ENCODE data around the gene PYHIN1.

Gene PYHIN1

GRCh38 chr1:158931055-158931737 lies at the start of gene PYHIN1:
PYHIN1 (plus strand) TSS chr1:158931552; CDS start chr1:158936911, 5,359 bp downstream.
- no peak for DNase-seq

GRCh38 chr1:158893654-158894053 lies 37.7 kb upstream of the PYHIN1 start:
- no peak for DNase-seq

GRCh38 chr1:158898722-158899121 lies 32.6 kb upstream of the PYHIN1 start:
- no peak for DNase-seq

GRCh38 chr1:158901623-158902022 lies 29.7 kb upstream of the PYHIN1 start:
- no peak for DNase-seq

GRCh38 chr1:158916085-158916484 lies 15.3 kb upstream of the PYHIN1 start:
- DNase-seq: no peak

GRCh38 chr1:158924677-158925076 lies 6.7 kb upstream of the PYHIN1 start:
- DNase-seq: no peak

GRCh38 chr1:158930504-158930903 lies 848 bp upstream of the PYHIN1 start:
- DNase-seq: no peak

GRCh38 chr1:158932171-158932570 lies 819 bp downstream of the PYHIN1 start:
- no peak for DNase-seq

GRCh38 chr1:158933621-158934020 lies 2.3 kb downstream of the PYHIN1 start:
- no peak for DNase-seq

GRCh38 chr1:158939180-158939579 lies 7.8 kb downstream of the PYHIN1 start:
- no peak for DNase-seq

GRCh38 chr1:158941317-158941716 lies 10.0 kb downstream of the PYHIN1 start:
- DNase-seq: no peak

- no peak for DNase-seq
Measured at GRCh38 chr1:158942490-158942889, 11.1 kb downstream of the PYHIN1 start.

GRCh38 chr1:158943059-158943458 lies 11.7 kb downstream of the PYHIN1 start:
- DNase-seq: no peak

- DNase-seq: no peak
Measured at GRCh38 chr1:158945061-158945460, 13.7 kb downstream of the PYHIN1 start.

GRCh38 chr1:158946785-158947184 lies 15.4 kb downstream of the PYHIN1 start:
- DNase-seq: no peak

GRCh38 chr1:158951956-158952355 lies 20.6 kb downstream of the PYHIN1 start:
- no peak for DNase-seq

GRCh38 chr1:158952416-158952815 lies 21.1 kb downstream of the PYHIN1 start:
- DNase-seq: no peak

- DNase-seq: no peak
Measured at GRCh38 chr1:158961178-158961577, 29.8 kb downstream of the PYHIN1 start.

GRCh38 chr1:158962983-158963382 lies 31.6 kb downstream of the PYHIN1 start:
- DNase-seq: no peak

- DNase-seq: no peak
Measured at GRCh38 chr1:158969166-158969565, 37.8 kb downstream of the PYHIN1 start.

GRCh38 chr1:158969855-158970254 lies 38.5 kb downstream of the PYHIN1 start:
- no peak for DNase-seq

- no peak for DNase-seq
Measured at GRCh38 chr1:158972841-158973240, 41.5 kb downstream of the PYHIN1 start.

GRCh38 chr1:158976219-158976618 lies 44.9 kb downstream of the PYHIN1 start:
- DNase-seq: no peak

- DNase-seq: no peak
Measured at GRCh38 chr1:158978730-158979129, 47.4 kb downstream of the PYHIN1 start.

- DNase-seq: no peak
Measured at GRCh38 chr1:158979229-158979628, 47.9 kb downstream of the PYHIN1 start.

Data from NCI-H446 (cell line).